RPMI7951 (cell line): ENCODE measurements around the gene VAV1. TPM values are rescaled to one million over a fixed set of nuclear protein-coding genes. Genes with fewer than 3 reads are reported as not detected.
"Not testable (repeated sequence)": the region's sequence is repeated elsewhere in the genome, so short reads cannot be mapped to it uniquely, and the experiment has no call there.

Experiments
- DNase-seq: peaks from one replicate; pipeline ENCODE4 v3.0.0-alpha.2; 2012; ENCODE audit warnings: low read depth
- total RNA-seq: library from RNA; depleted of rRNA; stranded (reverse); fragments of >200 nt; shearing (Covaris generic); gene quantifications from 2 replicates; pipeline ENCODE4 v1.2.3, GENCODE V29; 2014

Gene VAV1
- total RNA-seq, 1 experiment from 2014 or later = 0.12 TPM

GRCh38 chr19:6737873-6738786 is 34.4 kb upstream of the VAV1 start:
- peak; percentile 79 for DNase-seq

DNA sequence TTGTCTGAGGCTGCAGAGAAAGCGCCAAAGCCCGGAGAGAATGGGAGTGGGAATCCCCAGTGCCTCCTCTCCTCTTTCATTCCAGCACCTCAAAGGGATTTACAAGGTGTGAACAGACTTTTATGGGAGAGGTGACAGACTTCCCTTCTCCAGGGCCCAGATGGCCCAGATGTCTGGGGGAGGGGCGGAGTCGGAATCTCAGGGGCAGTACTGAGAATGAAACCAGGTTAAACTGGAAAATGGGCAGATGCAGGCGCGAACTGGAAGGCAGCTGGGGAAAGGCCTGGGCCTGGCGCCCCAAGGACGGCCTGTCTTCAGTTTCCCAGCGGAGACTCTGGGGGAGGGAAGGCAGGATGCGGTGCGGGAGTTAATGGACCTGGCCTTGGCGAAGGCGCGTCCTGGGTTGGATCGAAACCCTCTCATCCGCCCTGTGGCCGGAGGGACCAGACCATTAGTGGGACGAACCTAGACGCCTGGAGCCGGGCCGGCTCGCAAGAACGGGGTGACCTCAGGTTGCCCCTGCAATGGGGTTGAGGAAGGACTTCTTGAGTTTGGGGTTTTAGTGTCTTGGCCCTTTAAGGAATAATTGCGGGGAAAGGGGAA is 33.6 kb upstream of the VAV1 start:
- DNase-seq = peak; percentile 36

DNA sequence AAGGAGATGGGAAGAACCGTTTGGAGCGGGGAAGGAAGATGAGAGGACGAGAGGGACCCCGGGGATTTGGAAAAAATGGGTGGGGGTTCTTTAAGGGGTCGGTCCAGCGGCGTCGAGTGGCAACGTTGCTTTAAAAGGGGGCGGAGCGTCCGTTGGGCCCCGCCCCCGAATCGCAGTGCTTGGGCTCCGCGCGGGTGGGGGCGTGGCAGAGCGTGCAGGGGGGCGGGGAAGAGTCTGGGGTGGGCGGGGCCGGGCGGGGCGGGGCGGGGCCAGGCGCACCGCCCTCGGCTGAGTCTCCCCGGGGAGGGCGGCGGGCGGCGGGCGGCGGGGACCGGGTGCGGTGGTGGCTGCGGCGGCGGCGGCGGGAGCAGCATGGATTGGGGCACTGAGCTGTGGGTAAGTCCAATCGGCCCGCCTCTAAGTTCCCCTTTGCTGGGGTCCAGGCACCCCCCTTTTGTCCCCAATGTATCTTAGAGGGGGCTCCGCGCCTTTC is 33.1 kb upstream of the VAV1 start, which contains the start of gene TRIP10:
Gene TRIP10, plus strand, starts transcription at position 291 of the 493 bp plus-strand sequence. Its CDS starts 82 bp downstream, at position 373.
- DNase-seq = peak; percentile 75

- DNase-seq = peak; percentile 32
Observed at GRCh38 chr19:6739883-6740588, 32.5 kb upstream of the VAV1 start.

DNA sequence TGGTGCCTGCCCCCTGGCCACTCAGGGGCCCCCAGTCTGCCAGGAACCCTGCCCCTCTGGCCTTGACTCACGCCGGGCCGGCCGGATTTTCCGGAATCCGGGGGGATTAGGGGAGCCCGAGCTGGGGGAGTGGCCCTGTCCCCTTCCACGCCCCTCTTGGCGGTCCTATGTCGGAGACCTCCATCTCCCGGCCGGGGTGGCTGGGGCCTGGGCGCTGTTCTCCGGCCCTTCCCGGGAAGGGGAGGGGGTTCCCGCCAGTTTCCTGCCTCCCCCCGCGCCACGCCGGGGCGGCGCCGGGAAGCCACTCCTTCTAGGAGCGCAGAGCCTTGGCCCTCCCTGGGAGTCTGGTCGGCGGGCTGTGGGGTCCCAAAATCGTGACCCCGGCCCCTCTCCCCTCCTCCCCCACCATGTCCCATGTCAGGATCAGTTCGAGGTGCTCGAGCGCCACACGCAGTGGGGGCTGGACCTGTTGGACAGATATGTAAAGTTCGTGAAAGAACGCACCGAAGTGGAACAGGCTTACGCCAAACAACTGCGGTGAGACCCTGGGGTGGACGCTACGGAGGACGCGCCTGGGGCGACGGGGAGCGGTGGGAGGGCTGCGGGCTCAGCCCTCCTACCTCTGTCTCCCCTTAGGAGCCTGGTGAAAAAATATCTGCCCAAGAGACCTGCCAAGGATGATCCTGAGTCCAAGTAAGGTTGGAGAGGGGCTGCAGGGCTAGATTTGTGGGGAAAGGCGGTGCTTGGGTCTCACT is 31.7 kb upstream of the VAV1 start:
- DNase-seq = peak; percentile 47

- no peak for DNase-seq
Observed at GRCh38 chr19:6743066-6743465, 29.4 kb upstream of the VAV1 start.

DNA sequence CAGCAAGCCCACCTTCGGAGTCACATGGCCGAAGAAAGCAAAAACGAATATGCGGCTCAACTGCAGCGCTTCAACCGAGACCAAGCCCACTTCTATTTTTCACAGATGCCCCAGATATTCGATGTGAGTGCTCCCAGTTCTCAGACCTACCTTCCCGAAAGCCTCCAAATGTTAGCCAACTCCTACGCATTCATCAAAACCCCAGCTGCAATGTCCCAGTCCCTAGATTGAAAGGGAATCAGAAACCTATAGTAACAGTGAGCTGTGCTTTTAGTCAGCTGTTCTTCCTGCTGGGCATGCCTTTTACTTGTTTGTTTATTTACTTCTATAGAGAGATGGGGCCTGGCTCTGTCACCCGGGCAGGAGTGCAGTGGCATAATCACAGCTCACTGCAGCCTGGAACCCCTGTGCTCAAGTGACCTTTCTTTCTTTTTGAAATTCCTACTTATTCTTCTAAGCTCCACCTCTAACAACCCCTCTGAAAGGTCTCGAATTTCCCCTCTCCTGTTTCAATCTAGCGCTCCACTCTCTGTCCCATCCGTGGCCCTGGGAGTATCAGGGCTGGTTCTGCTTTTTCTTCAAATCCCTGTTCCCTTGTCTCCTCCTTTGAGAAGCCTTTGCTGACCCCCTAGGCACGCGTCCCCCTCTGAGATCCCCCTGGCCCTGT is 28.7 kb upstream of the VAV1 start:
- DNase-seq = no peak

DNA sequence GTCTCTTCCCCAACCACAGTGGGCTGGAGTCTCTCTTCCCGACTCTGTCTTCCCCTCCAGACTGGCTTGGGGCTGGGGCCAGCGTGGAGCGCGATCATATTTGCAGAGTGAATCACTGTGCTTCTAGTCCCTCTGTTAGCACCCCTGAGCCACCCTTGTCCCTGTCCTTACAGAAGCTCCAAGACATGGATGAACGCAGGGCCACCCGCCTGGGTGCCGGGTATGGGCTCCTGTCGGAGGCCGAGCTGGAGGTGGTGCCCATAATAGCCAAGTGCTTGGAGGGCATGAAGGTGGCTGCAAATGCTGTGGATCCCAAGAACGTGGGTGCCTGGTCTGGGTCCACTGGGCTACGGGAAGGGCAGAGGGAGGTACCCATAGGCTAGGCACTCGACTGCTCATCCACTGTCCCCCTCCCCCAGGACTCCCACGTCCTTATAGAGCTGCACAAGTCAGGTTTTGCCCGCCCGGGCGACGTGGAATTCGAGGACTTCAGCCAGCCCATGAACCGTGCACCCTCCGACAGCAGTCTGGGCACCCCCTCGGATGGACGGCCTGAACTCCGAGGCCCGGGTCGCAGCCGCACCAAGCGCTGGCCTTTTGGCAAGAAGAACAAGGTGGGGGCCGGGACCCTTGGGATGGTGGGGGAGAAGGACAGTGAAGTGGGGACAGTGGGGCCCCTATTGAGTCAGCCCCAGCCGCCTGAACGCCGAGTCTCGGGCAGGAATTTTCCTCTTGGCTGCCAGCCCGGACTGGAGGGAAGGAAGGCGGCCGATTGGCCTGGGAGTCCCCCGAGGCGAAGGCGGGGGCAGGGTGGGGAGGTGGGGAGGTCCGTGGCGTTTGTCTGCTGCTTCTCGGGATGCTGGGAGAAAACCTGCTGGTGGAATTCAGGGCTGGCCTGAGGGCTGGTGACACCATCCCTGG is 27.9 kb upstream of the VAV1 start:
- DNase-seq = peak; percentile 93

DNA sequence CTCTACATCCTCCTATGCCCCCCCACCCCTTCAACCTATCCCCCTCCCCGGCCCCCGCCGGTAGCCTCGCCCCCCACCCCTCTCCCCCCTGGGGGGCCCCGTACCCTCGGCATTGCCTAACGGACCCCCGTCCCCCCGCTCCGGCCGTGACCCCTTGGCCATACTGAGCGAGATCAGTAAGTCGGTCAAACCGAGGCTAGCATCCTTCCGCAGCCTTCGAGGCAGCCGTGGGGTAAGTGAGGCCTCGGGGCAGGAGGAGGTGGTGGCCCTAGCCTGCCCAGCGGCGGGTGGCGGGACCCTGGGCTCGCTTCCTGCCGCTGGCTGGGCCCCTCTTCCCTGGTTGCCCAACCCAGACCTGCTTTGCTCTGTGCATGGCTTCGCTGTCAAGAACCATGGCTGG is 26.5 kb upstream of the VAV1 start:
- no peak for DNase-seq

- DNase-seq = not testable (repeated sequence)
Observed at GRCh38 chr19:6748543-6748942, 24.0 kb upstream of the VAV1 start.

- no peak for DNase-seq
Observed at GRCh38 chr19:6750062-6750461, 22.4 kb upstream of the VAV1 start.

- DNase-seq = no peak
Observed at GRCh38 chr19:6751189-6751588, 21.3 kb upstream of the VAV1 start.

DNA sequence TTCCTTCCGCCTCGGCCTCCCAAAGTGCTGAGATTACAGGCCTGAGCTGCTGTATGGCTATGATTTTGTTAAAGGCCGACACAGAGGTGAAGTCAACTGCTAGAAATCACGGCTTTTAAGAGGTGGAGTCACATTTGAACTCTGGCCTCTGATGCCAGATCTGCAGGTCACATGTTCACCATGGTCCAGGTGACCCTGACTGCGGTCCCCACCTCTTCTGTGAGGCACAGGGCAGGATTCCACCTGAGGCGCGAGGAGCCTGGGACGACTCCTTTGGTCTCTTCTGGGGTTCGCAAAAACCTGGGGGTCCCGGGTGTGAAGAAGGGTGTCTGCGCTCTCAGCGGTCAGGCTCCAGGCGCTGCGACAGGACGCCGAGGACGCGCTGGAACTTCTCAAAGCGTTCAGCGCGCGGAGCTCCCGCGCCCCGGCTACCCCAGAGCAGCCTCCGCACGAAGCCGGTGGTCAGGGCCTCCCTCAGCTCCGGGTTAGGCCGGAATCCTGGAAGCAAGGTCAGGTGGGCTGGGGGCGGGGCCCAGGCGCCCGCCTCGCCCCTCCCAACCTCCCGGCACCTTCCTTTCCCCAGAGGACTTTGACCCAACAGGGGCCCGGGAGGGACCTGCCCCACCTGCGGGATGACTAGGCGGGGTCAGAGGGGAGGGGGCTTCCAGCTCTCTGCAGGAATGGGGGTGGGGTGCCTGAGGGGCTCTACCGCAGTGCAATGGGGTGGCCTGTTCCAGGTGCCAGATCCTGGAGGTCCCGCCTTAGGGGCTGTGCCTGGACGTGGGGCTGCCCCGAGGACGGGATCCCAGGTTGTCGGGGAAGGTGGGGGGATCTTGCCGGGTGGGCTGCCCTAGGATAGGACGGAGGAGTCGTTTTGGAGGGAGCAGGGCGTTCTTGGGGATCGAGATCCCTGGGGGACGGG is 20.0 kb upstream of the VAV1 start:
- no peak for DNase-seq

DNA sequence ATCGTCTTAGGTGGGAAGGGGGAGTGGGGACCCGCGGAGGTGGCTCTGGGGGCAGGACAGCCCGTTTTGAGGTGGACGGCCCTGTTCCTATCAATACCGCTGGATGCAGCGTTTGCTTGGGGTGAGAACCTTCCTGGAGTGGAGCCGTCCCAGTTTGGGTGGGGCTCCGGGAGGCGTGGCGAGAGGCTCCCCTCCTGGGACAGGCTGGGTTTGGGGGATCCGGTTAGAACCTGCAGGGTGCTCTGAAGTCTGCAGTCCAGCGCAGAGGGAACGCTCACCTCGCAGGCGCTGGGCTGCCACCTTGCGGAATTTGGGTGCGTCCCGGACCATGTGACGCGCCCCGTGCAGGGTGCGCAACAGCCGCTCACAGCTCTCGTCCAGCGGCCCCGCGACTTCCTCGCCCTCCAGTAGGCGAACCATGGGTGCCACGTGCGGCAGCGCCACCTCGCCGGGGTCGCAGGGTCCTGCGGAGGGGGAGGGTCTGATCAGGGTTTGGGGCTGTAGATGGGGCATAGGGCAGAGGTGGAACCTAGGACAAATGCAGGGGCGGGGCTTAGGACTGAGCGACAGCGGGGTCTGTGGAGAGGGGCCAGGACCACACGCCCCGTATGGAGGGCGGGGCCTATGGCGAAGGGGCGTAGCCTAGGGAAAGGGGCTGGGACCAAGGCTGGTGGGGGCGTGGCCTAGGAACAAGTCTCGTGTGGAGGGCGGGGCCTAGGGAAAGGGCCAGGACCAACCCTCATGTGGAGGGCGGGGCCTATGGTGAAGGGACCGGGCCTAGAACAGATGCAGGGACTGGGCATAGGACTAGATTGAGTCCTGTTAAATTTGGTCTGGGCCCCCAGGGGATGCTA is 19.1 kb upstream of the VAV1 start:
- peak; percentile 68 for DNase-seq

GRCh38 chr19:6754136-6754535 is 18.4 kb upstream of the VAV1 start:
- no peak for DNase-seq

DNA sequence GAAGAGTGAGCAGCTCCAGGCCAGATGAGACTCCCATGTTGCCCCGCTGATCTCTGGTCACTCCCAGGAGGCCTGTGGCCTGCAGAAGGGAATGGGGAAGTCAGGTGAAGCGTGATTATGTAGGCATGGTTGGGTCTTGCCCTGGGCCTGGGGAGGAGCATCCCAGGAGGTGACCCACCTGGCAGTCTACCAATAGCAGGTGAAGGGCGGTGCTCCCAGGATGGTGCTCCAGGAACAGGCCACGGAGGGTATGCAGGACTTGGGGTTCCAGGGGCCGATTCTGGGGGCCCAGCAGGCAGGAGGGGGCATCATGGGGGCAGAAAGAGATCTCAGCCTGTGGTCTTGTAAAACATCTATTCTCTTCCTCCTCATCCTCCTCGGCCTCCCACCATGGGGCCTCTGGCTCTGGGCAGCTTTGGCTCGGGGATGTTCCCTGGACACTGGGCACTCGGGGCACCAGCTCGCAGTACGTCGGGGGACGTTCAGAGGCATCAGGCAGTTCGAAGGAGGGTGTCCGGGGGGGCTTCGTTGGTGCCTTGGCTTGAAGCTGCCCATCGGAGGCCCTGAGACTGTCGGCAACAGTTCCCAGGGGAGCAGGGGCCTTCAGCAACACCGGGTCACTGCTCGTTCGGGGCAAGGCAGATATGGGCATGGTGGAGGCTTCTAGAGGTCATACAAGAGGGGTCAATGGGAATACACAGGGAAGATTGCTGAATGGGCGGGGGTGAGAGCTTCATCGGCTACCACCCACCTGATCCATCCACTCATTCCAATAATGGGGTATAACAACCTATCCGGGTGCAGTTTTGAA is 17.6 kb upstream of the VAV1 start:
- DNase-seq = no peak

GRCh38 chr19:6760606-6761005 is 11.9 kb upstream of the VAV1 start:
- DNase-seq = no peak
